ENCODE data around the gene BOD1.

DNA sequence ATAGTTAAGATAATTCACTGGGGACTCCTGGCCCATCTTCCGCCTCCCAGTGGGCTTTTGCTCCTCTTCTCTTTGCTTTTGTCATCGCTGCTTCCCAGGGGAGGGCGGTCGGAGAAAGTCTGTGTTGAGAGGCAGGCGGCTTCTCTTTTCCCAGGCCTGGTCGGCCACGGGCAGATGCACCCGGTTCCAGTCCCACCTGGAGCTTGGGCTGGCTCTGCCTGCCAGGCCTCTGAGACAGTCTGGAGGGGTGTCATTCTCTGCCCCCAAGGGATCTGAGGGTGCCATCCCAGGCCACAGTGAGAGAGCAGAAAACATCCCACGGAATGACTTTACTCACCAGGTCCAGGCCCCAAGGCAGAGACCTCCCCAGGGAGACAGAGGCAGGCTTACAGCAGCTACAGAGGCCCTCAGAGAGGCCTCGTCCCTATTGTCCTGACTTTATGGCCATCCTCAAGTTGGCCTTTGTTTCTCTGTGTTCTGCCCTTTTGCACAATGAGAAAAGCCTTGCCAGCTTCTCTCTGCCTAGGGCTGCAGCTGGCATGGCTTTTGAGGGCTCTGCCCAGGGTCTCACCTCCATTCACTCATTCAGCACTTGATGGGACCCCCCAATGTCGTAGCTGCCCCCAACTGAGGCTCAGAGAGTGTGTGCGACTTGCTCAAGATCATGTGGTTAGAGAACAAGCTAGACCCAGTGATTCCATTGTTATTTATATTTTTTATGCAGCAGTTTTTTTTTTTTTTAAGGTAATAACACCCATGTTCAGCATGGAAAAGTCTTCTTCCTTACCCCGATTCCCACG, 44.2 kb upstream of the BOD1 start:
- no peak for TF ChIP-seq POLR2A (IDR thresholded peaks at IDR 0.05)
- TF ChIP-seq, protein P1, sequence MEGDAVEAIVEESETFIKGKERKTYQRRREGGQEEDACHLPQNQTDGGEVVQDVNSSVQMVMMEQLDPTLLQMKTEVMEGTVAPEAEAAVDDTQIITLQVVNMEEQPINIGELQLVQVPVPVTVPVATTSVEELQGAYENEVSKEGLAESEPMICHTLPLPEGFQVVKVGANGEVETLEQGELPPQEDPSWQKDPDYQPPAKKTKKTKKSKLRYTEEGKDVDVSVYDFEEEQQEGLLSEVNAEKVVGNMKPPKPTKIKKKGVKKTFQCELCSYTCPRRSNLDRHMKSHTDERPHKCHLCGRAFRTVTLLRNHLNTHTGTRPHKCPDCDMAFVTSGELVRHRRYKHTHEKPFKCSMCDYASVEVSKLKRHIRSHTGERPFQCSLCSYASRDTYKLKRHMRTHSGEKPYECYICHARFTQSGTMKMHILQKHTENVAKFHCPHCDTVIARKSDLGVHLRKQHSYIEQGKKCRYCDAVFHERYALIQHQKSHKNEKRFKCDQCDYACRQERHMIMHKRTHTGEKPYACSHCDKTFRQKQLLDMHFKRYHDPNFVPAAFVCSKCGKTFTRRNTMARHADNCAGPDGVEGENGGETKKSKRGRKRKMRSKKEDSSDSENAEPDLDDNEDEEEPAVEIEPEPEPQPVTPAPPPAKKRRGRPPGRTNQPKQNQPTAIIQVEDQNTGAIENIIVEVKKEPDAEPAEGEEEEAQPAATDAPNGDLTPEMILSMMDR (IDR thresholded peaks at IDR 0.05): no peak
- TF ChIP-seq POLR2AphosphoS5 (IDR thresholded peaks at IDR 0.05): no peak
